Hematopoietic multipotent progenitor cell treated with erythropoietin and hydrocortisone succinate and interleukin-3 and kit ligand, for 8 days (in vitro differentiated cells): ENCODE measurements around the gene NKX1-2.

Experiments used
- DNase-seq: peaks from one replicate; pipeline ENCODE4 v3.0.0-alpha.2; 2015

Gene NKX1-2

DNA sequence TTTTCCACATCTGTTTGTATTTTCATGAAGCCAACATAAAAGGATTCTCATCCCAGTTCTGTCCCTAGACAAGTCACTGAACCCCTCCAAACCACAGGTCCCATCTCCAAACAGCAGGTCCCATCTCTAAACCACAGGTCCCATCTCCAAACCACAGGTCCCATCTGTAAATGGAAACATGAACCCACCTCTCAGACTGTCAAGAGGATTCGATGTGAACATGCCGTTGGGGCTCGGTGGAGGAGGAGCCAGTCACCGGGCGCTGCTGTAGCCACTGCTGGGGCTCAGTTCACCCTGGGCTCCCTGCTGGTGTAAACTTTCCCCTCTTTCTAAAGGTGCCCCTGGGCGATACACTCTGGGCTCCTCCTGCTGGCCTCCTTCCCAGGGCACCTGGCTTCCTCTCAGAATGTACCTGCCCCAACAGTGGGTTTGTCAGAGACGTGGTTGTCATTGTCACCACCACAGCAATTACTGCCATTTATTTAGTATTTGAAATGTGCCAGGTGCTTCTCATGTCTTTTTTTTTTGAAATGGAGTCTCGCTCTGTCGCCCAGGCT, 24.8 kb upstream of the NKX1-2 start:
- DNase-seq, result peak; percentile 41

DNA sequence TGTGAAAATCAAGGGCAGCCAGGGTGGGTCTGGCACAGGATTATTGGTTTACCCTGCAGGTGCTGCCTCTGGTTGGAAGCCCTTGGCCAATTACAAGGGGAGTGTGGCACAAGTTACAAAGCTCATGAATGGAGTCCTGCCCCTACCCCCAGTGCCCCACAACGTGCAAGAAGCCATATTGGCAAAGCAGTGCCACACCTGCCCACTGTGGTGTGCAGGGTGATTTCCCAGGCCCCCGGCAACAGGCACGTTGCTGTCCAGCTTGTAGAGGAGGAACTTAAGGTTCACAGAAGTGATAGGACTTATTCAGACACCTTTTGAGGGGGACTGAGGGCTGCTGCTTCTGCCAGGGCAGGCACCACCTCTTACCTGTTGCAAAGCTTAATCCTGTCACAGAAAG, 23.2 kb upstream of the NKX1-2 start:
- no peak for DNase-seq

DNA sequence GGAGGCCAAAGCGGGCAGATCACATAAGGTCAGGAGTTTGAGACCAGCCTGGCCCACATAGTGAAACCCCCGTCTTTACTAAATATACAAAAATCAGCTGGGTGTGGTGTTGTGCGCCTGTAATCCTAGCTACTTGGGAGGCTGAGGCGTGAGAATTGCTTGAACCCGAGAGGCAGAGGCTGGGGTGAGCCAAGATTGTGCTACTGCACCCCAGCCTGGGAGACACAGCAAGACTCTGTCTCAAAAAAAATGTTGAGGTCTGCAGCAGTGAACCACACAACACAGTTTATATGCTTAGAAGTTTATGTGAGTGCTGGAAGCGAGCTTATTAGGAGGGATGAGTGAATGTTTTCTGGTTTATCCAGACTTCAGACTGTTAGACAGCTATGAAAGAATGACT, 22.2 kb upstream of the NKX1-2 start:
- DNase-seq, result no peak

DNA sequence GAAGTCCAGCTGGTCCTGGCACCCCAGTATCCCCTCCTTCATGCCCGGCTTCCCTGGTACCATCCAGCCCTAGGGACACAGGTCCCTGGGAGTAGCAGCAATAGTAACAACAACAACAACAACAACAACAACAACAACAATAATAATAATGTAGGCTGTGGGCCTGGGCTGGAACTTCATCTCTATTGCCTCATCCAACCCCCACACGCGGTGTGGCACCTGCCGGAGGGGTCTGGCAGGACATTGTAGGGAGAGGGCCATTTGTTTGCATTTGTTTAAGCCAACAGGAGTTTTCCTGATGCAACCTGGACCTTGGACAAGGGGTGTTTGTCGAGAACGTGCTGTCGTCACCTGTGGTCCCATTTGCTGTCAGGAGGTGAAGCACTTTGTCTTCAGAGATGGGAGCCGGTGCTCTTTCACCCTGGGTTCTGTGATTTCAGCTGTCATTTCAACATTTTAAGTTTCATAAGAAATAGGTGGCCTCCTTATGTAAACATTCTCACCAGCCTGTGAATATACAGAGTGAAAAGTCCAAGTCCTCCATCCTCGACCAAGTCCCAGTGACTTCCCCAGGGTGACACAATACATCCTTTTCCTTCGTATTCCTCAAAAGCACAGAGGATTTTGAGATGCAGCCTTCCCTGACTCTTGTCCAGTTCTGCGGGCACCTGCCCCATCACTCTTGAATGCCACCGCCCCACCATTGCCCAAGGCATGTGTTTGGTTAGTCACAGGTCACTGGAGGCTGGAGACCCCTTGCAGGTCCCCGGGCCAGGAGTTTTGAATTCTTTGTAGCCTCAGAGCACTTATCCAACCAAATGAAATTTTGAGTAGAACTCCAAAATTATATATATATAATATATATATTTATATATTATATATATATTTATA, 21.0 kb upstream of the NKX1-2 start:
- DNase-seq, result no peak

DNA sequence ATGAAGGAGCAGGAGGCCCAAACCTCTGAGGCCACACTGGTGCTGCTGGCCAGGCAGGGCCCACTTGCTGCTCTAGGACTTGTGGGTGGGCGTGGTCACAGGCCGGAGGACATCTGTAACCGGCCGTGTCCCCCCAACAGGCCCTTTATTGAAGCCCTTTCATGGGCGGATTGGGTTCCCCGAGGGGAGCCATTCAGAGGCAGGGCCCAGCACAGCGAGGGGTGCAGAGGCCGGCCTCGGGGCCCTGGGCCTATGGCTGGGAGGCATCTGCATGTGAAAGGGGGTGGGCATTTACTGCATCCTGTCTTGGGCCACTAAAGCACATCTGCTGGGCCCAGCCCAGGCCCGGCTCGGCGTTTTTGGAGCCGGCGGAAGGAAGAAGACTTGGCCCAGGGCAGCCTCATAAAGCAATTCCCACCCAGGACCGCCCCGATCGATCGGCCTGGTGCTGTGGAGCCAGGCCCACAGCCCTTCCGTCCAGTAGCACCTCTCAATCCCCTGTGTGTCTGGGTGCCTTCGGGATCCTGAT, 20.2 kb upstream of the NKX1-2 start:
- DNase-seq, result no peak

DNA sequence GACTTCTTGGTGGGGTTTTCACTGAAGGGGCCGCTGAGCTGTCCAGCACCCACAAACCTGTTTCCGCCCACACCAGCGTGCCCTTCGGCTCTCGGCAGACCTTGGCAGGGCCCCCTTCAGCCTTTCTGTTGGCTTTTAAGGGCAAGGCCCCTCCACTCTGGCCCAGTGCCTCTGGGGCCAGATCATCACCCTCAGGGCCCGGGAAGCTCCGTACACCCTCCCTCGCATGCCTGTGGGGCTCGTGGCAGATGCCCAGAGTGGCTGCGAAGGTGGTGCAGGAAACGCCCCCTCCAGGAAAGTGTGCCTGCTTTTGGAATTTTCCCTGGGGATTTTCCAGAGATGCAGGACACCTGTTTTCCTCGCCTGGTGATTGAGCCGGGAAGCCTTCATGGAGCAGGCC, 18.8 kb upstream of the NKX1-2 start:
- no peak for DNase-seq

DNA sequence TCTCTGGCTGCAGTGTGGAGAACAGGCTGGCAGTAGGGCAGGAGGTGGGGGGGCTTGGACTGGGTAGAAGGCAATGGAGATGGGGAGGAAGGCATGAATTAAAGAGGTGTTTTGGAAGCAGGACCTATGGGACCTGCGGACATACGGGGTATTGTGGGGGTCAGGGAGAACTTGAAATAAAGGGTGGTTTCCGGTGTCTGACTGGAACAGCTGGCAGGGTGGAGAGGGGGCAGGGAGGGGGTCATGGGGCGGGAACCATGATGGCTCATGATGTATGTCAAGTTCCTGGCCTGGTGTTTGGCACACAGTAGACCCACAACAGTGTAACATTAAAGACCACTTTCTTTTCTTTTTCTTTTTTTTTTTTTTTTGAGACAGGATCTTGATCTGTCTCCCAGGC, 17.3 kb upstream of the NKX1-2 start:
- DNase-seq, result no peak

DNA sequence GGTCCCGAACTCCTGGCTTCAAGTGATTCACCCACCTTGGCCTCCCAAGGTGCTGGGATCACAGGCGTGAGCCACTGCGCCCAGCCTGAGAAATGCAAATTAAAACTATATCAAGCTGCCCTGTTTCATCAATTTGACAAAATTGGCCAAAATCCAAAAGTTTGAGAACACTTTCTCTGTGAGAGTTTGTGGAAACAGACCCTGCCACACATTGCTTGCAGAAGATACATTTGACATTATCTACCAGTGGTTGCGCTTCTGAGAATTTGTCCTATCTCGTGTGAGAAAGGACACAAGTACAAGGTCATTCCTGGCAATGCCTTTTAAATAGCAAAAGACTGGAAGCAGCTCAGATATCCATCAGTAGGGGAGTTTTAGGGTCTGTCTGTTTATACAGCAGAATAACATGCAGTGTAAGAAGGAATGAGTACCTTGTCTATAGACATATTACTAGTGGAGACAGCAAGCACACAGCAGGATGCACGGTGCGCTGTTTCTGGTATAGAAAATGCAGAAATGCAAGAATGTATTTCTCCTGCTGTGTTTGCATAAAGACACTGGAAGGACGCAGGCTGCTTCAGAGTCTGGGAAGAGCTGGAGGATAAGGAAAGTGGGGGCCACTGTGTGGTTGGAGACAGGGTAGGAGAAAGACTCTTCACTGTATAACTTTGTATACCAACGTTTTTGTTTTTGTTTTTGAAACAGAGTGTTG, 16.1 kb upstream of the NKX1-2 start:
- peak; percentile 92 for DNase-seq

DNA sequence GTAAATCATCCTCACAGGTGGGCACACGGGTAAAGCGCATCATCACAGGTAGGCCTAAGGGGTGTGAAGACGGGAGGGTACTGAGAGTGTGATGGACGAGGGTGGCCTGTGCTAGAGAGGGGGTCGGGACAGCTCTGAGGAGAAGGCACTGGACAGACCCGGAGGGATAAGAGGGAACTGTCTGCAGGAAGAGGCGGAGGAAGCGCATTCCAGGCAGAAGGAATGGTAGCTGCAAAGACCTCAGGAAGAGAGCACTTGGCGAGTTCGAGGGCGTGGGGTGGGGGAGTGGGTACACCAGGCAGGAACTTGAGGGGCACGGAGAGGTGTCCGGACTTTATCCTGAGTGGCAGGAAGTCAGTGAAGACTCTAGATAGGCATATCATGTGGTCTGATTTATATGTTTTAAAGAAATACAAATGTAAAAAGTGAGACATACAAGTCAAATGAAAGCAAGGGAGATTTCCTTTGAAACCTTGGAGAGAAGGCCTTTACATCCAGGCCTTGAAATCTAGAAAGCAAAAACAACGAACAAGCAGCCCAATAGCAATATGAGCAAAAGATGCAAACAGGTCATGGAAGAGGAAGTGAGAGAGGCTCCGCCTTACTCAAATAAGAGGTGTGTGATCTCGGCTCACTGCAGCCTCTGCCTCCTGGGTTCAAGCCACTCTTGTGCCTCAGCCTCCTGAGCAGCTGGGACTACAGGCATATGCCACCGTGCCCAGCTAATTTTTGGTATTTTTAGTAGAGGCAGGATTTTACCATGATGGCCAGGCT, 15.4 kb upstream of the NKX1-2 start:
- peak; percentile 52 for DNase-seq

DNA sequence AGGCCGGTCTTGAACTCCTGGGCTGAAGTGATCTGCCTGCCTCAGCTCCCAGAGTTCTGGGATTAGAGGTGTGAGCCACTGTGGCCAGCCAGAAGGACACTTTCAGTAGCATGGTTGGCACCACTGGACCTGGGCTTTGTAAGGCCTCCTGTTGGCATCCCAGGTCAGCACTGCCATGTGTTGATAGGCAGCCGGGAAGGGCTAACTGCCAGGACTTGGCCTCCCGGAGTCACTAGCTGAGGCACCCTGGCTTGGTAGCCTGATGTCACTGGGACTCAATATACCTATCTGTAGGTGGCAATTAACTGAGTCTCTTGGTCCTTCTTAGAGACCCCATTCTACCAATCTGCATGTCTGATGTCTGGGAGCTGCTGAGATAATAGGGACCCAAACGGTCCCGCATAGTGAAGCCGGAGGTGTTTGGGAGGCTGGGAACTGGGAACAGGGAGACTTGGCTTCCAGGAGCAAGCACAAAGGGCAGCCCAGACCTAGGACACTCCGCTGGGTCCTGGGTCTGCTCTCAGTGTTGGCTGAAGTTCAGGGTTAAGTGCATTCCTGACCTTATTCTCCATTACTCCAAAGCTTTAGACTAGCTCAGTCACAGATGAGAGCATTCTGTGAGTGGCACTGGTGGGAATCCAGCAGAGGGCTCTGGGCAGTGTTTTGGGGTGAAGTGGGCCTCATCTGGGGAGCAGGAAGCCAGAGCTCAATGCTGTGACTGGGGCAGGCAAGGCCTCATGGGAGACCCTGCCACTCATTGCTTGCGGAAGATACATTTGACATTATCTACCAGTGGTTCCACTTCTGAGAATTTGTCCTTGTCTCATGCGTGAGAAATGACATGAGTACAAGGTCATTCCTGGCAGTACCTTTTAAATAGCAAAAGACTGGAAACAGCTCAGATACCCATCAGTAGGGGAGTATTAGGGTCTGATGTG, 14.5 kb upstream of the NKX1-2 start:
- DNase-seq, result peak; percentile 69

DNA sequence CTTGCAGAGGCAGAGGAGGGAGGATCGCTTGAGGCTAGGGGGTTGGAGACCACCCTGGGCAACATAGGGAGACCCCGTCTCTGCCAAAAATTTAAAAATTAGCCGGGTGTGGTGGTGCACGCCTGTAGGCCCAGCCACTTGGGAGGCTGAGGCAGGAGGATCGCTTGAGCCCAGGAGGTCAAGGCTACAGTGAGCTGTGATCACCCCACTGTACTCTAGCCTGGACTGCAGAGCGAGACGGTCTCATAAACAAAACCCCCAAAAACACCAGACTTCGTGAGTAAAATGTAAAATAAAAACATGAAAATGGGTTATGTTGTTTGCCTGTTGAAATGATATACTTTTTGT, 12.5 kb upstream of the NKX1-2 start:
- DNase-seq, result no peak

DNA sequence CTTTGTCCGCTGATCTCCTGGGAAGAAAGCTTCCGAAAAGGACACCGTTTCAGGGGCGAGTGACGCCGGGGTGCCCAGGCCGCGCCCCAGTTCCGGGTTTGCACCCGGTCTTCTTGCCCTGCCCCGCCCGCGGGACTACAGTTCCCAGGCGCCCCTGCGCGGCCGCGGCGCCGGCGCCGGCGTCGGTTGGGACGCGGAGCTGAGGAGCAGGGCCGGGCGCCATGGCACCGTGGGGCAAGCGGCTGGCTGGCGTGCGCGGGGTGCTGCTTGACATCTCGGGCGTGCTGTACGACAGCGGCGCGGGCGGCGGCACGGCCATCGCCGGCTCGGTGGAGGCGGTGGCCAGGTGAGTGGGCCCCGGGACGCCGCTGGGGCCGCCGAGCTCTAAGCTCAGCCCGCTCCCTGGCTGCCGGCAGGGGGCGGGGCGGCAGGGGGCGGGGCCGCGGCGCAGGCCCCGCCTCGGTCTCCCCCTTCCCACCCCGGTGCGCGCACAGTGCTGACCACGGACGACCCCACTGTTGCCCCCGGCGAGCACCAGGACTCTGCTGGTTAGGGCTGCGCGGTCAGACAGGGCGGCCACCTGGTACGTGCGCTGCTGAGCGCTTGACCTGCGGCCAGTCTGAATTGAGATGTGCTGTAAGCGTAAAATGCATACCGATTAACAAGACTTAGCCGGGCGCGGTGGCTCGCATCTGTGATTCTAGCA, 12.0 kb upstream of the NKX1-2 start, which contains the start of gene LHPP:
Gene LHPP, plus strand, starts transcription at position 182 of the 706 bp plus-strand sequence. Its CDS starts 40 bp downstream, at position 222.
- DNase-seq, result peak; percentile 88

DNA sequence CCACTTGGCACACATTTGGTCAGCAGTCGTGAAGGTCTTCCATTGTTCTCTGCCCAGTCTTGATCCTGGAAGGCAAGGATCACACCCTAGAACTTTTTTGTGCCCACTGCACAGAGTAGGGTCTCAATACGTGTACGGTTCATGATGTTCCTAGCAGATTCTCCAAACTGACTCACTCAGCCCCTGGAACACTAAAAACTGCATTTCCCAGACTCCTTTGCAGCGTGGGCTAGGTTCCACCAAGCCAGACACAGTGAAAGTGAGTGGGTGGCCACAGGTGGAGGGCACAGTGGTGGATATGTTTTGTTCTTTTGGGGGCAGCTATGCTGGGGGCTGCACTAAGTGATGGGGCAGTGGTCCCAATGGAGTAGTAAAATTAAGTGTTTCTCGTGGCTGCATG, 10.3 kb upstream of the NKX1-2 start:
- no peak for DNase-seq

DNA sequence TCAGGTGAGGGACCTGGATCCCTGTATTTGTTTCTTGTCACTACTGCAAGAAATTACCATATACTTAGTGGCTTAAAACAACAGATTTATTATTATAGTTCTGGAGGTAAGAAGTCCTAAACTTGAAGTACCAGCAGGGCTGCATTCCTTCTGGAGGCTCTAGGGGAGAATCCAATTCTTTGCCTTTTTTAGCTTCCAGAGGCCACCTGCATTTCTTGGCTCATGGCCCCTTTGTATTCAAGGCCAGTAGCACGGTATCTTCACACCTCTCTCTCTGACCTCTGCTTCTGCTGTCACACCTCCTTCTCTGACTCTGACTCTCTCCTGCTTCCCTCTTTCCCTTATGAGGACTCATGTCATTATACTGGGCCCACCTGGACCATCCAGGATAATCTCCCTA, 9.6 kb upstream of the NKX1-2 start:
- no peak for DNase-seq

DNA sequence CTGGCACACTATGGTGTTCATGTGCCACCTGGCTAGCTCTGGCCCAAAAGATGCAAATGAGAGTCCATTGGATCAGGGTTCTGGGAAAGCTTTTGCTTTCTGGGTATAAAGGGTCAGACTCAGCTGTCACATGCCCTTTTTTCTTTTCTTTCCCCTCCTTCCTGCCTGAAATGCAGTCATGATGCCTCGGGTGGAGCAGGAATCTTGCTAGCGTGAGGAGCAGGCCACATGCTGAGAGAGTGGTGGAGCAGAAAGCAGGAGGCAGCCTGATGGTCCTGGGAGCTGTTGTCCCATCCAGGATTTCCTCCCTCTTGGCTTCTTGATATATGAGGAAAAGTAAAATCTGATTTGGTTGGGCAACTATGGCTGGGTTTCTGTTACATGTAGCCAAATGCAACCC, 9.1 kb upstream of the NKX1-2 start:
- DNase-seq, result no peak

DNA sequence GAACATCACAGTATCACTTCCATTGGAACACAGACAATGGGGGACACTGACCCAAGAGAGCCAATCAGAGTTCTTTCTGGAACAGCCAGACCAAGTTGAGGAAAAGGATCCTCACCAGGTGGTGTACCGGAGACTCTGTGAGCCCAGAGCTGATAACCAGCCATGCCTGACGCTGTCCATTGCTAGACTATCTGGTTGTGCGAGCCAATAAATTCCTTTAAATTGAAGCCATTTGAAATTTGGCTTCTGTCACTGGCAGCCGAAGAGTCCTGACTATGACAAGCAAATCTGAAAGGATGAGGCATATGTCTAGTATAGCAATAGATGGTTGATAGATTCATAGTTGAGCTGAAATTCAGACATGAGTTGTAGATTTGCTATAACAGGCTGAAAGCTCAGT, 8.6 kb upstream of the NKX1-2 start:
- no peak for DNase-seq

DNA sequence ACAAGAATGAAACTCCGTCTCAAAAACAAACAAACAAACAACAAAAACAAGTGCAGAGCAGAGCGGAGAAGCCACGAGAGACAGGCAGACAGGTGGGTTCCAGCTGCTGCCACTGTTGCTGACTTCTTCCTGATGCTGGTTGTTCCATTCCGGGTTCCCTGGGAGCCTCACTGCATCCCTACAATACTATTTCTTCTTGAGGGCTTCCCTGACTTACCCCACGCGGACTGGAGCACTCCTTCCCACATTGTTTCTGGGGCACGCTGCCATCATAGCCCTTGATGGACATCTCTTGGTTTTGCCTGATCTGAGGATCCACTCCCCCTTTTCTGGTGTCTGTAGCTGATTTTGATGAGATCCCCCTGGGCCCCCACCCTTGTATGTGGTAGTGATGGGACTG, 5.6 kb upstream of the NKX1-2 start:
- no peak for DNase-seq

DNA sequence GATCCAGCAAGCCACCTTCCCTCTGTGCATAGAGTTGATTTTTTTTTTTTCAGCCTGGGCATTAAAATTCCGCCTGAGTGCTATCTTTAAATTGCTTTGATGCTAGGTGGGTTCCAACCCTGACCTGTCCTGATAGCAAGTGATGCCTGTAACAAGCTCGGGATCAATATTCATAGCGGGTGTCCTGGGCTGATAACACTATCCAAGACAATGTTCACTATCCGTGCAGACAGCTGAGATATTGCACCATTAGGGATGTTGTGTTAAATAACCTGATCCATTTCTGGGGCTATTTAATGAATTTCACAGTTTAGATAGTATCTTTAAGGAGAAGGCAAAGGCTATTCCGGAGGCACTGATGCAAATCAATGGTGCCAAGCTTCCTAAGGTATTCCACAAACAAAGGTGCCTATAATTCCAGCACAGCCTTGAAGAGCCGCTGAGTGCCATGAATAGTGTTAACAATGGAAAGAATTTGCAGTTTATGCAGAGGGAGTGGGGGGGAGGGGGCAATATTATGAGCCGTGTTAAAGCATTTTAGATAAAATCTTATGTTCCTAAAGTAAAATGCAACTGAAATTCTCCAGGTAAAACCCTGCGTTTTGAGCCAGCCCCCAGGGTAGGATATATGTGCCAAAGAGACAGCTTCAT, 4.2 kb upstream of the NKX1-2 start:
- DNase-seq, result peak; percentile 82

DNA sequence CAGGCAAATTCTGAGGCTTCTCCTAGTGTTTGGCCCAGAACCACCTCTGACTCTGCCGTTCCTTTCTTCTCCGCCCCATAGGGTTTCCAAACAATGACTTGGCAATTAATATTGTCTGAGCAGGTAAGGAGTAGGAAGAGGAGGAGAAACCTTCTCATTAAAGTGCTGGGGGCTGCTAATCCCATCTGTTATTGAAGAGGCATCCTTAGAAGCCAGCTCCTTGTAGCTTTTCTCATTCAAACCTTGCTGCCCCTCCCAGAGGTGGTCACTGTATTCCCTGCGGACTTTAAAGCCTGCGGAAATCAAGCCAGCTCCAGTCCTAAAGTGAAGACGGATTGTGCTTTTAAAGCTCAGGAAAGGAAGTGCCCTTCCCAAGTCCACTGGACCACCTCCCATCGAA, 1.4 kb upstream of the NKX1-2 start:
- no peak for DNase-seq

DNA sequence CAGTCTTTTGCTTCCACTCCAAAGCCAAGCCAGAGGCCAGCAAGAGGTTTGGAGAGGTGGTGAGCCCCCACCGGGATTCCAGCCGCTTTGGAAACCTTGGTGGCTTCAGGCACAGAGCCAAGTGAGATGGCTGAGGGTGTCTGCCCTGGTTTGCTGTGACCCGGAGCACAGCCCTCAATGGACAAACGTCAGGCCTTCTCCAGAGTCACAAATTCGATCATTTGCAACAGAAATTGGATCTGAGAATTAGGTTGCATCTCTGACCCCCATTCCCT, 885 bp upstream of the NKX1-2 start:
- DNase-seq, result no peak
